Eye (tissue), 1 donor: ENCODE data around the gene PBRM1.
"Not testable (repeated sequence)": the region's sequence is repeated elsewhere in the genome, so short reads cannot be mapped to it uniquely, and the experiment has no call there.

Experiments
- DNase-seq: peaks from one replicate; pipeline ENCODE4 v3.0.0-alpha.2; 2015

PBRM1 gene

GRCh38 chr3:52685709-52686691, at the start of gene PBRM1, which contains the start of gene GNL3:
TSS of gene PBRM1 (minus strand) at chr3:52685913.
TSS of gene GNL3 (plus strand) at chr3:52686032. CDS start at chr3:52686093, 61 bp downstream.
- DNase-seq: peak; percentile 97

- DNase-seq: no peak
Measured at GRCh38 chr3:52733256-52733891, 47.7 kb upstream of the PBRM1 start.

GRCh38 chr3:52731590-52731989, 45.9 kb upstream of the PBRM1 start:
- DNase-seq: no peak

- DNase-seq: no peak
Measured at GRCh38 chr3:52730681-52731080, 45.0 kb upstream of the PBRM1 start.

- not testable (repeated sequence) for DNase-seq
Measured at GRCh38 chr3:52728753-52729152, 43.0 kb upstream of the PBRM1 start.

GRCh38 chr3:52724511-52724910, 38.8 kb upstream of the PBRM1 start:
- no peak for DNase-seq

GRCh38 chr3:52723935-52724334, 38.2 kb upstream of the PBRM1 start:
- no peak for DNase-seq

- no peak for DNase-seq
Measured at GRCh38 chr3:52722491-52722890, 36.8 kb upstream of the PBRM1 start.

- no peak for DNase-seq
Measured at GRCh38 chr3:52721730-52722008, 36.0 kb upstream of the PBRM1 start.

GRCh38 chr3:52721002-52721729, 35.5 kb upstream of the PBRM1 start:
- no peak for DNase-seq

- no peak for DNase-seq
Measured at GRCh38 chr3:52719618-52720017, 33.9 kb upstream of the PBRM1 start.

- no peak for DNase-seq
Measured at GRCh38 chr3:52715714-52716305, 30.1 kb upstream of the PBRM1 start.

GRCh38 chr3:52714335-52715302, 28.9 kb upstream of the PBRM1 start:
- peak; percentile 21 for DNase-seq

- DNase-seq: no peak
Measured at GRCh38 chr3:52712291-52713212, 26.8 kb upstream of the PBRM1 start.

- DNase-seq: no peak
Measured at GRCh38 chr3:52710512-52710911, 24.8 kb upstream of the PBRM1 start.

GRCh38 chr3:52707585-52707984, 21.9 kb upstream of the PBRM1 start:
- DNase-seq: no peak

GRCh38 chr3:52705688-52706686, 20.3 kb upstream of the PBRM1 start, which contains the start of the genes GLT8D1 and SPCS1:
TSS of gene GLT8D1 (minus strand) at chr3:52705791. CDS start at chr3:52700460, 5,331 bp downstream.
TSS of gene SPCS1 (plus strand) at chr3:52706106. CDS start at chr3:52706247, 141 bp downstream.
- peak; percentile 95 for DNase-seq

- DNase-seq: no peak
Measured at GRCh38 chr3:52705438-52705687, 19.6 kb upstream of the PBRM1 start.
